ENCODE results near the gene ZSWIM5. TPM values are rescaled to one million over a fixed set of nuclear protein-coding genes. Genes with fewer than 3 reads are reported as not detected.
A peak's percentile ranks its signal among the peaks of the same experiment; 100 is the strongest.

Gene ZSWIM5
- total RNA-seq, 1 donor from 2014 or later: 2.7 TPM

GRCh38 chr1:45010855-45011811 lies 195.3 kb downstream of the ZSWIM5 start, which contains the start of gene HECTD3:
Gene HECTD3, minus strand, starts transcription at chr1:45011324. Its CDS starts 67 bp downstream, at chr1:45011257.
- Histone ChIP-seq H3K36me3 (peaks cover 0 to 35% of the 10 kb centered on the region in 2 donors), H3K4me1 (peaks cover 46% of the 10 kb centered on the region)
- TF ChIP-seq POLR2AphosphoS5 (IDR thresholded peaks at IDR 0.05; ENCODE audit: insufficient read depth in 1 of 2, low read depth in 1 of 2) (no peak), CTCF (IDR thresholded peaks at IDR 0.05) (no peak), POLR2A (IDR thresholded peaks at IDR 0.05) (no peak)

GRCh38 chr1:45009956-45010854 lies 196.2 kb downstream of the ZSWIM5 start:
- TF ChIP-seq CTCF (IDR thresholded peaks at IDR 0.05): no peak
- TF ChIP-seq POLR2AphosphoS5 (IDR thresholded peaks at IDR 0.05; ENCODE audit: insufficient read depth in 1 of 2, low read depth in 1 of 2): no peak
- no peak for TF ChIP-seq POLR2A (IDR thresholded peaks at IDR 0.05)
- Histone ChIP-seq H3K4me3 (peak overlapping the region; percentile 76 to 99), H3K4me1 (peaks cover 46% of the 10 kb centered on the region), H3K36me3 (peaks cover 0 to 44% of the 10 kb centered on the region in 2 donors), H3K27me3 (no peaks in the 10 kb centered on the region), H3K27ac (peak overlapping the region; percentile 73), H3K9me3 (no peaks in the 10 kb centered on the region)
- intact Hi-C loops (cut with DNase I): loop anchor here (5.0 to 10.0 kb wide), 3 partner anchors 175 to 555 kb away; partner anchors contain the start of gene TESK2
- no peak for DNase-seq (ENCODE audit: extremely low spot score in 2 of 2)

More at GRCh38 chr1:45010855-45011811, 195.3 kb downstream of the ZSWIM5 start, which contains the start of gene HECTD3:
- no peak for DNase-seq (ENCODE audit: extremely low spot score in 2 of 2)
- intact Hi-C loops (cut with DNase I): loop anchor here (5.0 to 10.0 kb wide), 2 partner anchors 481 to 554 kb away; partner anchors contain the start of gene TESK2
- Histone ChIP-seq H3K4me3 (peak within 1 kb of the TSS; percentile 76 to 99), H3K9me3 (no peaks in the 10 kb centered on the region), H3K27me3 (no peaks in the 10 kb centered on the region), H3K27ac (peak within 1 kb of the TSS; percentile 73)

- peaks cover 46% of the 10 kb centered on the region for H3K4me1 ChIP-seq
- no peaks in the 10 kb centered on the region for H3K9me3 ChIP-seq
- intact Hi-C loops (cut with DNase I): loop anchor here (10.0 kb wide), 1 partner anchor 175 kb away; no protein-coding TSS in a partner anchor
- H3K27ac ChIP-seq: no peak overlapping the region
- TF ChIP-seq POLR2AphosphoS5 (IDR thresholded peaks at IDR 0.05; ENCODE audit: insufficient read depth in 1 of 2, low read depth in 1 of 2): no peak
- TF ChIP-seq POLR2A (IDR thresholded peaks at IDR 0.05): no peak
- no peak for TF ChIP-seq CTCF (IDR thresholded peaks at IDR 0.05)
- DNase-seq (ENCODE audit: extremely low spot score in 2 of 2): no peak
- peaks cover 0 to 52% of the 10 kb centered on the region in 2 donors for H3K36me3 ChIP-seq
- H3K4me3 ChIP-seq: peak overlapping the region in 1 of 2 donors; percentile 76
- H3K27me3 ChIP-seq: no peaks in the 10 kb centered on the region
These were observed 197.0 kb downstream of the ZSWIM5 start for GRCh38 chr1:45009296-45009865.

- intact Hi-C loops (cut with DNase I): loop anchor here (10.0 kb wide), 1 partner anchor 174 kb away; no protein-coding TSS in a partner anchor
- TF ChIP-seq POLR2AphosphoS5 (IDR thresholded peaks at IDR 0.05; ENCODE audit: insufficient read depth in 1 of 2, low read depth in 1 of 2): no peak
These were observed 197.9 kb downstream of the ZSWIM5 start for GRCh38 chr1:45008516-45008915.

More at GRCh38 chr1:45008516-45008915, 197.9 kb downstream of the ZSWIM5 start:
- no peak for DNase-seq (ENCODE audit: extremely low spot score in 2 of 2)
- Histone ChIP-seq H3K36me3 (peaks cover 0 to 61% of the 10 kb centered on the region in 2 donors), H3K27me3 (no peaks in the 10 kb centered on the region), H3K4me1 (peaks cover 37% of the 10 kb centered on the region), H3K9me3 (no peaks in the 10 kb centered on the region), H3K27ac (no peak overlapping the region), H3K4me3 (no peak overlapping the region)
